NCI-H2196 treated with DMSO at 0.1 percent for 48 hours (cell line): ENCODE data around the gene TLCD3B.

Experiments
- DNase-seq: peaks from one replicate; lab custom pipeline; 2025; ENCODE audit not compliant: unreplicated experiment; lab: John Stamatoyannopoulos, UW

The TLCD3B gene

GRCh38 chr16:29990034-29990433 is 41.0 kb downstream of the TLCD3B start:
- DNase-seq: no peak

- DNase-seq: no peak
These were observed 41.8 kb downstream of the TLCD3B start for GRCh38 chr16:29989111-29989858.

GRCh38 chr16:29988346-29989075 is 42.6 kb downstream of the TLCD3B start:
- no peak for DNase-seq

GRCh38 chr16:29987371-29988085 is 43.5 kb downstream of the TLCD3B start:
- DNase-seq: no peak

GRCh38 chr16:29986931-29987330 is 44.1 kb downstream of the TLCD3B start:
- DNase-seq: no peak

- DNase-seq: no peak
These were observed 44.8 kb downstream of the TLCD3B start for GRCh38 chr16:29986231-29986630.

- no peak for DNase-seq
These were observed 45.7 kb downstream of the TLCD3B start for GRCh38 chr16:29985271-29985811.

- no peak for DNase-seq
These were observed 46.3 kb downstream of the TLCD3B start for GRCh38 chr16:29984764-29985147.

GRCh38 chr16:29984137-29984763 is 46.8 kb downstream of the TLCD3B start:
- no peak for DNase-seq

GRCh38 chr16:29983420-29984136 is 47.5 kb downstream of the TLCD3B start:
- no peak for DNase-seq

GRCh38 chr16:29982560-29983419 is 48.3 kb downstream of the TLCD3B start:
- DNase-seq: no peak

GRCh38 chr16:29978564-29979270 is 52.4 kb downstream of the TLCD3B start:
- no peak for DNase-seq

GRCh38 chr16:29978081-29978480 is 53.0 kb downstream of the TLCD3B start:
- no peak for DNase-seq

GRCh38 chr16:29977063-29977825 is 53.8 kb downstream of the TLCD3B start:
- no peak for DNase-seq

GRCh38 chr16:29975811-29976511 is 55.1 kb downstream of the TLCD3B start:
- DNase-seq: no peak

GRCh38 chr16:29975134-29975538 is 55.9 kb downstream of the TLCD3B start:
- DNase-seq: no peak
